Transverse colon (tissue), 3 donors: ENCODE results near the gene COQ2.

Source experiments
- EP300 ChIP-seq: sonication (generic); formaldehyde crosslinking; IDR thresholded peaks from one replicate; pipeline ENCODE4 v1.6.1; 2017; ENCODE audit warnings: antibody characterized with exemption, low read depth
- POLR2A ChIP-seq: fragments of 450-650 bp; IDR thresholded peaks from one replicate; pipeline ENCODE4 v1.6.1; 2016; ENCODE audit warnings: antibody characterized with exemption, mild to moderate bottlenecking, moderate library complexity
- TF ChIP-seq, protein P1 (sequence below), 5 experiments: fragments of 200-600 bp in 3 of 5; fragments of 450-650 bp in 2 of 5; sonication (generic) in 3 of 5; IDR thresholded peaks; 1 replicate in 2 of 5; 2 replicates in 3 of 5; pipeline ENCODE4 v1.5.1; 2016 to 2017; ENCODE audit warnings: antibody characterized with exemption in 5 of 5, inconsistent platforms in 3 of 5, mild to moderate bottlenecking in 2 of 5, moderate library complexity in 1 of 5

- TF ChIP-seq EP300 (no peak), POLR2A (no peak)
- TF ChIP-seq, protein P1, sequence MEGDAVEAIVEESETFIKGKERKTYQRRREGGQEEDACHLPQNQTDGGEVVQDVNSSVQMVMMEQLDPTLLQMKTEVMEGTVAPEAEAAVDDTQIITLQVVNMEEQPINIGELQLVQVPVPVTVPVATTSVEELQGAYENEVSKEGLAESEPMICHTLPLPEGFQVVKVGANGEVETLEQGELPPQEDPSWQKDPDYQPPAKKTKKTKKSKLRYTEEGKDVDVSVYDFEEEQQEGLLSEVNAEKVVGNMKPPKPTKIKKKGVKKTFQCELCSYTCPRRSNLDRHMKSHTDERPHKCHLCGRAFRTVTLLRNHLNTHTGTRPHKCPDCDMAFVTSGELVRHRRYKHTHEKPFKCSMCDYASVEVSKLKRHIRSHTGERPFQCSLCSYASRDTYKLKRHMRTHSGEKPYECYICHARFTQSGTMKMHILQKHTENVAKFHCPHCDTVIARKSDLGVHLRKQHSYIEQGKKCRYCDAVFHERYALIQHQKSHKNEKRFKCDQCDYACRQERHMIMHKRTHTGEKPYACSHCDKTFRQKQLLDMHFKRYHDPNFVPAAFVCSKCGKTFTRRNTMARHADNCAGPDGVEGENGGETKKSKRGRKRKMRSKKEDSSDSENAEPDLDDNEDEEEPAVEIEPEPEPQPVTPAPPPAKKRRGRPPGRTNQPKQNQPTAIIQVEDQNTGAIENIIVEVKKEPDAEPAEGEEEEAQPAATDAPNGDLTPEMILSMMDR (IDR thresholded peaks at IDR 0.05) = no peak
These were observed 44.1 kb upstream of the COQ2 start for GRCh38 chr4:83328521-83329187.
